ENCODE results near the gene RASSF5.

The RASSF5 gene

DNA sequence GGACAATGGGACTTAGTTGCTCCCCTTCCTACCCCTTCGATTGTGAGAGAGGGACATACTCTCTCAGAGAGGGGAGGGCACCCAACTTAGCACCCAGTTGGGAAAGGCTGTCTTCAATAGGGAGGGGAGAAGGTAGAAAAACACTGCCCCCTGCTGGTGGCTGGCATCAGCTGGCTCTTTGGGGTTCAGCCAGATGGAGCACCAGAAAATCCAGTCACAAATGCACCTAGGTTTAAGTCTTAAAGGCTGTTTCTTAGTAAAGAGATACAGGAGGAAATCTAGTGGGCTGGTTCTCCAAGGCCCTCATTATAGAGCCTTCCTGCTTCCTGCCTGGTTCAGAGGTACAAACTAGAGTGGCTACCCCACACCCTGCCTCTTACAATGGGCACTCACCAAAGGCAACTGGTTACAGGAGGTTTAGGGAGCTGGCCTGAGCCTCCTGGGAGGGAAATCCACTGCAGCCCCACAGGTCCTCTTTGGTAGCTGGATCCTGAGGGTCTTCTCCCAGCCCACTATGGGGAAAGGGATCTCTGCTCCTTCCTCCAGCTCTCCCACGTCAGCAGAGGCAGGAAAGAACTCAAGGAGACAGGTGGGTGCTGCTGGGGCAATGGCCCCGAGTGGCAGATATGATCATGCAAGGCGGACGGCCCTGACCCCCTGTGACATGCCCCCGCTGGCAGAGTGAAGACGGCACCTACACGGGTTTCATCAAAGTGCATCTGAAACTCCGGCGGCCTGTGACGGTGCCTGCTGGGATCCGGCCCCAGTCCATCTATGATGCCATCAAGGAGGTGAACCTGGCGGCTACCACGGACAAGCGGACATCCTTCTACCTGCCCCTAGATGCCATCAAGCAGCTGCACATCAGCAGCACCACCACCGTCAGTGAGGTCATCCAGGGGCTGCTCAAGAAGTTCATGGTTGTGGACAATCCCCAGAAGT is 76.6 kb downstream of the RASSF5 start:
- no peak overlapping the region for H3K4me3 ChIP-seq (ENCODE audit: low read depth, low read length)
- no peak for DNase-seq (ENCODE audit: low read depth)
- TF ChIP-seq, protein P1, sequence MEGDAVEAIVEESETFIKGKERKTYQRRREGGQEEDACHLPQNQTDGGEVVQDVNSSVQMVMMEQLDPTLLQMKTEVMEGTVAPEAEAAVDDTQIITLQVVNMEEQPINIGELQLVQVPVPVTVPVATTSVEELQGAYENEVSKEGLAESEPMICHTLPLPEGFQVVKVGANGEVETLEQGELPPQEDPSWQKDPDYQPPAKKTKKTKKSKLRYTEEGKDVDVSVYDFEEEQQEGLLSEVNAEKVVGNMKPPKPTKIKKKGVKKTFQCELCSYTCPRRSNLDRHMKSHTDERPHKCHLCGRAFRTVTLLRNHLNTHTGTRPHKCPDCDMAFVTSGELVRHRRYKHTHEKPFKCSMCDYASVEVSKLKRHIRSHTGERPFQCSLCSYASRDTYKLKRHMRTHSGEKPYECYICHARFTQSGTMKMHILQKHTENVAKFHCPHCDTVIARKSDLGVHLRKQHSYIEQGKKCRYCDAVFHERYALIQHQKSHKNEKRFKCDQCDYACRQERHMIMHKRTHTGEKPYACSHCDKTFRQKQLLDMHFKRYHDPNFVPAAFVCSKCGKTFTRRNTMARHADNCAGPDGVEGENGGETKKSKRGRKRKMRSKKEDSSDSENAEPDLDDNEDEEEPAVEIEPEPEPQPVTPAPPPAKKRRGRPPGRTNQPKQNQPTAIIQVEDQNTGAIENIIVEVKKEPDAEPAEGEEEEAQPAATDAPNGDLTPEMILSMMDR (IDR thresholded peaks at IDR 0.05; ENCODE audit: low read depth, low read length, missing control alignments), result peak; percentile 90

DNA sequence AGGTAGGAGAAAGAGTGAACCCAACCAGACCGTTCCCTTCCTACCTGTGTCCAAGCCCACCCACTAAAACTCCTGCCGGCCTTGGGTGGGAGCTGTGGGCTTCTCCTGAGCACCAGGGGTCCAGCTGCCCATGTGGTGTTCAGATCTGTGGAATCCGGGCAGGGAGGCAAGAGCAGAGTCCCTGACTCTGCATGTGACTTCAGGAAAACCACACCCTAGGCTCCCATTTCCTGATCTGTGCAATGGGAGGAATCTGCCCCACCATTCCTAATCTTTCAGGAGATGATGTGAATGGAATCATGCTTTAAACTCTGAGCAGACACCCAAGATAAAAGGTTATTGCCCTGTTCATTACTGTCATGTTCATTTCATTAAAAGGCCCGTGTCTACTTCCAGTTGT is 77.4 kb downstream of the RASSF5 start:
- H3K4me3 ChIP-seq (ENCODE audit: low read depth, low read length), result no peak overlapping the region
- no peak for DNase-seq (ENCODE audit: low read depth)
- TF ChIP-seq, protein P1 (IDR thresholded peaks at IDR 0.05; ENCODE audit: low read depth, low read length, missing control alignments), result no peak

DNA sequence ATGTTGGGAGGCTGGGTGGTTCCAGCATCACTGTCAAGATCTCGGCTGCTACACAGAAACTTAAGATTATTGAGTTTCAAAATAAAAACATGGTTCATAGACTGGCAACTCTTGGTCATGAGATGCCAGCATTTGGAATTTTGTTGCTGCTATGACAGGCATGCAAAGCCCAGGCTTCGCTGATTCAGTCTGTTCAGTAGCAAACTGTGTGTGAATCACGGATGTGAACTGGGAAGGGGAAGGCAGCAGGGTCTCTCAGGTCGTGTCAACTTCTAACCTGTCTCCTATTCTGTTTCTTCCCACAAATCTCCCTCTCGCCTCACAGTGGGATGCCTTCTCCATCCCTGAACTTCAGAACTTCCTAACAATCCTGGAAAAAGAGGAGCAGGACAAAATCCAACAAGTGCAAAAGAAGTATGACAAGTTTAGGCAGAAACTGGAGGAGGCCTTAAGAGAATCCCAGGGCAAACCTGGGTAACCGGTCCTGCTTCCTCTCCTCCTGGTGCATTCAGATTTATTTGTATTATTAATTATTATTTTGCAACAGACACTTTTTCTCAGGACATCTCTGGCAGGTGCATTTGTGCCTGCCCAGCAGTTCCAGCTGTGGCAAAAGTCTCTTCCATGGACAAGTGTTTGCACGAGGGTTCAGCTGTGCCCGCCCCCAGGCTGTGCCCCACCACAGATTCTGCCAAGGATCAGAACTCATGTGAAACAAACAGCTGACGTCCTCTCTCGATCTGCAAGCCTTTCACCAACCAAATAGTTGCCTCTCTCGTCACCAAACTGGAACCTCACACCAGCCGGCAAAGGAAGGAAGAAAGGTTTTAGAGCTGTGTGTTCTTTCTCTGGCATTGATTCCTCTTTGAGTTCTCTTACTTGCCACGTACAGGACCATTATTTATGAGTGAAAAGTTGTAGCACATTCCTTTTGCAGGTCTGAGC is 79.4 kb downstream of the RASSF5 start:
- no peak overlapping the region for H3K4me3 ChIP-seq (ENCODE audit: low read depth, low read length)
- TF ChIP-seq, protein P1 (IDR thresholded peaks at IDR 0.05; ENCODE audit: low read depth, low read length, missing control alignments), result no peak

DNA sequence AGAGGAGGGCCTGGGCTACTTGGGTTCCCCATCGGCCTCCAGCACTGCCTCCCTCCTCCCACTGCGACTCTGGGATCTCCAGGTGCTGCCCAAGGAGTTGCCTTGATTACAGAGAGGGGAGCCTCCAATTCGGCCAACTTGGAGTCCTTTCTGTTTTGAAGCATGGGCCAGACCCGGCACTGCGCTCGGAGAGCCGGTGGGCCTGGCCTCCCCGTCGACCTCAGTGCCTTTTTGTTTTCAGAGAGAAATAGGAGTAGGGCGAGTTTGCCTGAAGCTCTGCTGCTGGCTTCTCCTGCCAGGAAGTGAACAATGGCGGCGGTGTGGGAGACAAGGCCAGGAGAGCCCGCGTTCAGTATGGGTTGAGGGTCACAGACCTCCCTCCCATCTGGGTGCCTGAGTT is 80.6 kb downstream of the RASSF5 start:
- no peak overlapping the region for H3K4me3 ChIP-seq (ENCODE audit: low read depth, low read length)
- DNase-seq (ENCODE audit: low read depth), result no peak
- TF ChIP-seq, protein P1 (IDR thresholded peaks at IDR 0.05; ENCODE audit: low read depth, low read length, missing control alignments), result no peak

More for the DNA sequence above, 79.4 kb downstream of the RASSF5 start:
- no peak for DNase-seq (ENCODE audit: low read depth)

DNA sequence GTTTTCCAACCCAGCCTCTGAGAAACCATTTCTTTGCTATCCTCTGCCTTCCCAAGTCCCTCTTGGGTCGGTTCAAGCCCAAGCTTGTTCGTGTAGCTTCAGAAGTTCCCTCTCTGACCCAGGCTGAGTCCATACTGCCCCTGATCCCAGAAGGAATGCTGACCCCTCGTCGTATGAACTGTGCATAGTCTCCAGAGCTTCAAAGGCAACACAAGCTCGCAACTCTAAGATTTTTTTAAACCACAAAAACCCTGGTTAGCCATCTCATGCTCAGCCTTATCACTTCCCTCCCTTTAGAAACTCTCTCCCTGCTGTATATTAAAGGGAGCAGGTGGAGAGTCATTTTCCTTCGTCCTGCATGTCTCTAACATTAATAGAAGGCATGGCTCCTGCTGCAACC is 81.2 kb downstream of the RASSF5 start:
- DNase-seq (ENCODE audit: low read depth), result no peak
- H3K4me3 ChIP-seq (ENCODE audit: low read depth, low read length), result no peak overlapping the region
- TF ChIP-seq, protein P1 (IDR thresholded peaks at IDR 0.05; ENCODE audit: low read depth, low read length, missing control alignments), result no peak

DNA sequence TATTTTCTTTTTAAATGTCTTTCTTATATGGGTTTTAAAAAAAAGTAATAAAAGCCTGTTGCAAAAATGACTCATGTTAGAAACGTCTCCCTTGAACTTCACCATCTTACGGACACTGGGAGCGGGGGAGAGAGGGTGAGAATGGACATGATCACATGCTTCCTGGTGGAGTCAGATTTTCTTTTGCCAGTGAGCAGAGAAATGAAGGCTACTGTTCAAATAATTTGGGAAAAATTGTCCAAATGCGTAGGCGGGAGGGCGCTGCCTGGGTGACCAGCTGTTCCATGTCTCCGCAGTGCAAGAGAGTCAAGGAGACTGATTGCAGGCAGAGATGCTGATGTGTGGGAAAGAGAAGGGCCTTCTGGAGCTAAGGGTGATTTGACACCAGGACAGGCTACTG is 81.9 kb downstream of the RASSF5 start:
- H3K4me3 ChIP-seq (ENCODE audit: low read depth, low read length), result no peak overlapping the region
- no peak for DNase-seq (ENCODE audit: low read depth)
- TF ChIP-seq, protein P1 (IDR thresholded peaks at IDR 0.05; ENCODE audit: low read depth, low read length, missing control alignments), result no peak
